A673 (cell line): Measurements from ENCODE around the gene SH3GL3.

Source experiments
- CTCF ChIP-seq: fragments of 300-800, 200-600 bp; sonication (generic); conservative IDR thresholded peaks from 2 replicates; pipeline ENCODE4 v1.5.1; 2017; ENCODE audit warnings: low read depth, mild to moderate bottlenecking, antibody characterized with exemption, low read length, moderate library complexity, mixed read lengths
- EZH2 ChIP-seq: fragments of 200-600 bp; sonication (generic); IDR thresholded peaks from 2 replicates; pipeline ENCODE4 v1.6.1; 2017; ENCODE audit warnings: borderline replicate concordance, low read depth, mild to moderate bottlenecking, mixed read lengths, antibody characterized with exemption, low read length; ENCODE audit not compliant: poor library complexity, severe bottlenecking

DNA sequence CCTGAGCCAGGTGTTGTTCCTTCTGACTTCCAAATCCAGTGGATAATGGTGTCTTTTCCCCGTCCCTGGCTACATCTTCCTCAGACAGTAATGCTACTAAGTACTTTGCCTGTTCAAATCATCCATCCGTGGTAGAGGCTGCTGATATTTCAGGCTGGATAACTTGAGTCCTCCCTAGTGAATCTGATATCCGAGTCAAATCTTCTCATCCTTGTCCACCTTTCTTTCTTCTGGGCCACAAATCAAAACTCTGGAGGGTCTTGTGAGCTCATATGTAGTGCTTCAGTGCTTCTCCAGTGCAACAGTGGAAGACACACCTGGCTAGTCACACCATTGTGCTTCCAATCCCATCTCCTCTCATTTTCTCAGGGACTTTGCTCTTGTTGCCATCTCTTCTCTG lies 11.2 kb downstream of the SH3GL3 start:
- TF ChIP-seq CTCF = no peak
- TF ChIP-seq EZH2 = no peak
